Stomach smooth muscle (tissue), 2 donors: ENCODE measurements around the gene CARD11.
"Not testable (repeated sequence)": the region's sequence is repeated elsewhere in the genome, so short reads cannot be mapped to it uniquely, and the experiment has no call there.

ENCODE experiments used
- H3K27ac ChIP-seq: one replicate; pipeline ENCODE4 v1.7.0; 2013; ENCODE audit warnings: mild to moderate bottlenecking, low read length, inconsistent platforms
- H3K27me3 ChIP-seq, 2 donors: one replicate each; pipeline ENCODE4 v1.7.0; 2013; ENCODE audit warnings: low read length in 2 of 2; ENCODE audit not compliant: insufficient read depth in 2 of 2, control insufficient read depth in 1 of 2
- H3K36me3 ChIP-seq, 2 donors: one replicate each; pipeline ENCODE4 v1.7.0; 2013; ENCODE audit warnings: low read length in 2 of 2; ENCODE audit not compliant: control insufficient read depth in 2 of 2, insufficient read depth in 2 of 2
- H3K4me1 ChIP-seq: one replicate; pipeline ENCODE4 v1.7.0; 2013; ENCODE audit warnings: low read length; ENCODE audit not compliant: control insufficient read depth, insufficient read depth
- H3K4me3 ChIP-seq, 2 donors: one replicate each; pipeline ENCODE4 v1.7.0; 2013; ENCODE audit warnings: low read length in 2 of 2
- H3K9ac ChIP-seq, 2 donors: one replicate each; pipeline ENCODE4 v1.7.0; 2013; ENCODE audit warnings: low read length in 2 of 2, mild to moderate bottlenecking in 1 of 2
- H3K9me3 ChIP-seq, 2 donors: one replicate each; pipeline ENCODE4 v1.7.0; 2013; ENCODE audit warnings: low read length in 2 of 2; ENCODE audit not compliant: control insufficient read depth in 2 of 2
- donor health status: healthy.
- donor health status: Pancreatic carcinoma.

The CARD11 gene

DNA sequence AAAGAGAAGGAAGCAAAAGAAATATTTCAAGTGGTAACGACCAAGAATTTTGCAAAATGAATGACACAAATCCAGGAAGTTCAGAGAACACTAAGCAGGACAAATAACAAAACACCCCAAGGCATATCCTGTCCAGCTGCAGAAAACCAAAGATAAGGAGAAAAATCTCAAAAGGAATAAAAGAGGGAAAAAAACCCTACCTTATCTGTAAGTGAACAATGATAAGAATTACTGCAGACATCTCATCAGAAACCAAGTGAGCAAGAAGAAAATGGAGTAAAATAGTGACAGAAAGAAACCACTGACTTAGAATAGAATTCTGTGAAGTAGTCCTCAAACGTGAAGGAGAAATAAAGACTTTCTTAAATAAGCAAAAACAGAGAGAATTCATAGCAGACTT is 21.8 kb downstream of the CARD11 start:
- Histone ChIP-seq H3K27me3 (peaks cover 0 to 2% of the 10 kb centered on the region in 2 donors), H3K9me3 (peaks cover 8 to 14% of the 10 kb centered on the region in 2 donors), H3K9ac (no peak overlapping the region), H3K36me3 (no peaks in the 10 kb centered on the region), H3K4me1 (peaks cover 1% of the 10 kb centered on the region), H3K27ac (no peak overlapping the region), H3K4me3 (no peak overlapping the region)

DNA sequence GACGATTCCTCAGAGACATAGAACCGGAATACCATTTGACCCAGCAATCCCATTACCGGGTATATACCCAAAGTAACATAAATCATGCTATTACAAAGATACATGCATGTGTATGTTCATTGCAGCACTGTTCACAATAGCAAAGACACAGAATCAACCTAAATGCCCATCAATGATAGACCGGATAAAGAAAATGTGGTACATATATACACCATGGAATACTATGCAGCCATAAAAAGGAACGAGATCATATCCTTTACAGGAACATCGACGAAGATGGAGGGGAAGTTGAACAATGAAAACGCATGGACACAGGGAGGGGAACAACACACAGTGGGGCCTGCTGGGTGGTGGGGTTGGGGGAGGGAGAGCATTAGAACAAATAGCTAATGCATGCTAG is 22.4 kb downstream of the CARD11 start:
- H3K27me3 ChIP-seq, H3K4me1 ChIP-seq, H3K36me3 ChIP-seq, H3K4me3 ChIP-seq, H3K9ac ChIP-seq, H3K27ac ChIP-seq: not testable (repeated sequence)
- H3K9me3 ChIP-seq: peaks cover 8 to 14% of the 10 kb centered on the region in 2 donors

DNA sequence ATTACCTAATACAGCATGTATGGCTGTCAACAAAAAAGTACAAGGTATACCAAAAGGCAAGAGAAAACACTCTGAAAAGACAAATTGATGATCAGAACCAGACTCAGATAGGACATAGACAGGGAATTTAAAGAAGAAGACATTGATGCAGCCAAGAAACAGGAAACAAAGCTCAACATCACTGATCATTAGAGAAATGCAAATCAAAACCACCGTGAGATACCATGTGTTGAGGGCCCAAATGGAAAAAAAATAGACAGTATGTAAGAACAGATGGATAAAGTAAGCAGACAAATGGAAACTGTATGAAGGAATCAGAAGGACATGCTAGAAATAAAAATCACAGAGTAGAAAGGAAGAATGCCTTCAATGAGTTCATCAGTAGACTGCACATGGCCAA is 23.3 kb downstream of the CARD11 start:
- no peak overlapping the region for H3K9ac ChIP-seq
- peaks cover 0 to 2% of the 10 kb centered on the region in 2 donors for H3K27me3 ChIP-seq
- no peaks in the 10 kb centered on the region for H3K4me1 ChIP-seq
- no peaks in the 10 kb centered on the region for H3K36me3 ChIP-seq
- peaks cover 8 to 10% of the 10 kb centered on the region in 2 donors for H3K9me3 ChIP-seq
- no peak overlapping the region for H3K4me3 ChIP-seq
- H3K27ac ChIP-seq: no peak overlapping the region

DNA sequence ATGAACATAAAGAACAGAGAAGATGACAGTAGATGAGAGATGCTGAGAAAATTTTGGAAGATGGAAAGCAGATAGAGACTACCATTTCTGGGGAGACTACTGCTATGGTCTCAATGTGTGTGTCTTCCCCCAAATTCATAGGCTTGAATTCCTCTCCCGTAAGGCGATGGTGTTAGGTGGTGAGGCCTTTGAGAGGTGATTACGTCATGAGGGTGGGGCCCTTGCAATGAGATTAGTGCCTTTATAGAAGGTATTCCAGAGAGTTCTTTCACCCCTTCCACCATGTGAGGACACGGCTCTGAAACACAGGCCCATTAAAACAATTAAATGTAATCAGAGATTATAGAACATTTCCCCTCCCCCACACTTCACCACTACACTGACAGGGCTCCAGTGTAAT is 23.9 kb downstream of the CARD11 start:
- Histone ChIP-seq H3K9me3 (peaks cover 6 to 8% of the 10 kb centered on the region in 2 donors), H3K36me3 (no peaks in the 10 kb centered on the region), H3K4me1 (no peaks in the 10 kb centered on the region), H3K27me3 (peaks cover 0 to 2% of the 10 kb centered on the region in 2 donors), H3K4me3 (no peak overlapping the region), H3K27ac (no peak overlapping the region), H3K9ac (no peak overlapping the region)

DNA sequence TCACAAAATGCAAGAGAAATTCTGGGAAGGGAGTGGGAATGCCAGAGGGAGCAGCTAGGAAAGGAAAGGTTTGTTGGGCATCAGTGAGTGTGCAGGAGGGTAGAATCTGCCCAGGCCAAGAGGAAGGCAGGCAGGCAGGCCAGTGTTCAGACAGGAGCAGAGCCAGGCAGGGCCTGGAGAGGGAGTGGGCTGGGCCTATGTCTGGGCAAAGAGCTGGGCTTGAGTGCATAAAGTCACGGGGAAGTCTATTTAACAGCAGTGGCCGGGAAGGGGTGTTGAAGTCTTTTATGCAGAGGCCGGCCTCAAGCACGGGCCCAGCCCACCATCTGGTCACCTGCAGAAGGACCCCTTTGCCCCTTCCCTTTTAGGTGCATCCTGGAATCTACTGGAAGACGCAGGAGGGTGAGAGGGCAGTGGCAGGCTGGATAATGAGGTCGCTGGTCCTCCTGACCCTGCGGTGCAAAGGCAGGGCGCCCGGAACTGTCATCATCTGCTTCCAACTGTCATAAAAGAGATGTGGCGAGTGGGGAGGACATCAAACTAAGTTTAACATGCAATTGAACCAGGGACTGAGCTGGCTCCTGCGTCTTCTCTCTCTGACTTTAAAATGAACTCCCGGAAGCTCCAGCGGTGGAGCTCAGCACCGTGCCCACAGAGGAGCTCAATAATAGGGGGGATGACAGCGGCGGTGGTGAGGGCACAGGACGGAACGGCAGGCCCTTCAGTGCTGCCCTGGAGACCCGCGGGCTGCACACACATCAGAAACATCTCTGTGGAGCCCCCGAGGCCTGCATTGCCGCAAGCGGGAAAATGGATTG is 29.5 kb downstream of the CARD11 start:
- Histone ChIP-seq H3K27ac (no peak overlapping the region), H3K9me3 (peaks cover 0 to 6% of the 10 kb centered on the region in 2 donors), H3K4me3 (no peak overlapping the region), H3K4me1 (no peaks in the 10 kb centered on the region), H3K9ac (no peak overlapping the region), H3K36me3 (no peaks in the 10 kb centered on the region), H3K27me3 (peaks cover 0 to 2% of the 10 kb centered on the region in 2 donors)

DNA sequence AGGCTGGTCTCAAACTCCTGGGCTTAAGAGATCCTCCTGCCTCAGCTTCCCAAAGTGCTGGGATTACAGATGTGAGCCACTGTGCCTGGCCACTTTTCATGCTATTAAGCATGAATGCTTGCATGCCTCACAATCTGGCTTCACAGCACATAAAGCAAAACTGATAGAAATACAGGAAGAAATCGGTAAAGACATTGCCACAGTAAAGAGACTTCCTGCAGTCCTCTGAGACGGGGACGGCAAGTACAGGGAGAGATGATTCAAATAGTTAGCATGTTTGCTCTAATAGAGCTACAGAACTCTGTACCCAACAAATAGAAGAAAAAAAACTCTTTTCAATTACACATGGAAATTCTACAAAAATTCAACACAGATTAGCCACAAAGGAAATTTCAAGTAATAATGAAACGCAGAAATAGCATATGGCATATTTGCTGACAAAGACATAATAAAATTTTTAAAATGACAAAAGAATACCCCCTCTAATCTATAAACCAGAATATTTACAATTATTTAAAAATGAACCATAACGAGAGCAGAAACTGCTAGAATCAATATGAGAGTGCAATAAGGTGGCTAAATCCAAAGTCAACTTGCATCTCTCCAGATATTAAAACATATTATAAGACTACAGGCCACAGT is 32.3 kb downstream of the CARD11 start:
- H3K27me3 ChIP-seq: no peaks in the 10 kb centered on the region
- no peak overlapping the region for H3K9ac ChIP-seq
- peaks cover 2 to 6% of the 10 kb centered on the region in 2 donors for H3K9me3 ChIP-seq
- no peaks in the 10 kb centered on the region for H3K36me3 ChIP-seq
- H3K4me3 ChIP-seq: no peak overlapping the region
- H3K4me1 ChIP-seq: no peaks in the 10 kb centered on the region
- H3K27ac ChIP-seq: no peak overlapping the region

DNA sequence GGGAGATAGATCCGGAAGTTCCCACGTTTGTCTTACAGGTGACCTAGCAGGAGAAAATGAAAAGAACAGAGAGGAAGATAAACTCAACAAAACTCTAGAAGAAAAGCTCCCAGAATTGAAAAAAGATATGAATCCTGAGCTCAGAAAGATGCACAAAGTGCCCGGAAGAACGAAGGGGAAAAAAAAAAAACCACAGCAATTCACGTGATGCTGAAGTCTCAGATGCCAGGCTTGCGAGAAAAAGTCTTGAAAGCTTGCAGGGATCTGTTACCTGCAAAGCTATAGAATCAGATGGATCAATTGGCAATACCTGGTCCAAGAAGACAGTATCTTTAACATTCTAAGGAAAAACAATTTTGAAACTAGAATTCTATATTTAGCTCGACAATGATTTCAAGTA is 33.5 kb downstream of the CARD11 start:
- Histone ChIP-seq H3K27ac (no peak overlapping the region), H3K9me3 (peaks cover 2 to 6% of the 10 kb centered on the region in 2 donors), H3K9ac (no peak overlapping the region), H3K4me3 (no peak overlapping the region), H3K36me3 (no peaks in the 10 kb centered on the region), H3K4me1 (no peaks in the 10 kb centered on the region), H3K27me3 (no peaks in the 10 kb centered on the region)

DNA sequence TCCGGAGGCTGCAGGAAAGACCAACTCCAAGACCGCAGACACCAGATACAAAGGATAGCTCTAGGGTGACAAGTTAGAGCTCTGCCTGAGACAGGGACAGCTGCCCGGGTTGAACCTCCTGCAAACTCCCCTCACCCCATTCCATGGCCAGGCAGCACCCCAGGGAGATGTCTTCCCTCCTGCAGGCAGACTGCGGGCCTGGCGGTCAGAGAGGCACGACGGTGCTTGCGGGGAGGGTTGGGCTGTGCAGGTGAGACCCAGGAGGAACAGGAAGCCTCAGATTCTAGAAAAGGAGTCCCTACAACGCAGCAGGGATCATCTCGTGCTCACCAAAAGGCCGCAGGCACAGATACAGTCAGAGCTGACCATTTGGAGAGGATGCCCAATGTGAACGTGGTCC is 34.6 kb downstream of the CARD11 start:
- Histone ChIP-seq H3K4me1 (no peaks in the 10 kb centered on the region), H3K9me3 (peaks cover 2 to 6% of the 10 kb centered on the region in 2 donors), H3K36me3 (no peaks in the 10 kb centered on the region), H3K27ac (no peak overlapping the region), H3K27me3 (no peaks in the 10 kb centered on the region), H3K4me3 (no peak overlapping the region), H3K9ac (no peak overlapping the region)

DNA sequence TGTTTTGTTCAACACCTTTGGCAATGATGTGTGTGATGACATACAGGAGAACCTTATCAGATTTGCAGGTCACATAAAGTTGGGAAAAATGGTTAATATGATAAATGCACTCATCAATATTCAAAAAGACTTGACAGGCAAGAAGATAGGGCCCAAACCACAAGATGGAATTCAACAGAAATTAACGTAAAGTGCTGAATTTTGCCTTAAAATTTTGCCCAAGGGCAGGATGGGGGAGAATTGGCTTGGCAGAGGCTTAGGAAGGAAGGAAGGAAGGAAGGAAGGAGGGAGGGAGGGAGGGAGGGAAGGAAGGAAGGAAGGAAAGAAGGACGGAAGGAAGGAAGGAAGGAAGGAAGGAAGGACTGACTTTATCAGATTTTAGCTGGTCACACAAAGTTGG is 35.3 kb downstream of the CARD11 start:
- no peak overlapping the region for H3K9ac ChIP-seq
- no peaks in the 10 kb centered on the region for H3K27me3 ChIP-seq
- no peaks in the 10 kb centered on the region for H3K4me1 ChIP-seq
- H3K36me3 ChIP-seq: no peaks in the 10 kb centered on the region
- H3K9me3 ChIP-seq: peaks cover 2 to 6% of the 10 kb centered on the region in 2 donors
- no peak overlapping the region for H3K27ac ChIP-seq
- H3K4me3 ChIP-seq: no peak overlapping the region

DNA sequence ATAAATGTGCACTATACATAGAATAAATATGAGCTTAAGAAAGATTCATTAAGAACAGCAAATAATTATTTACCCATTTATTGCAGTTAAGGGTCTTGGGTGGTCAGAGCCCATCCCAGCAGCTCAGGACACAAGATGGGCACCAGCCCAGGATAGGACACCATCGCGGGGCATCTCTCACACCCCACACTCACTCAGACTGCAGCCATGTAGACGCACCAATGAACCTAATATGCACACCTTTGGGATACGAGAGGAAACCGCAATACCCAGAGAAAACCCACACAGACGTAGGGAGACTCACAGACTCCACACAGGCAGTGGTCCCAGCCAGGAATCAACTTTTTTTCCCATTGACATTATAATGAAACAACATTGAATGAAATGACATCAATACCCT is 36.0 kb downstream of the CARD11 start:
- Histone ChIP-seq H3K27me3 (no peaks in the 10 kb centered on the region), H3K36me3 (no peaks in the 10 kb centered on the region), H3K4me3 (no peak overlapping the region), H3K4me1 (no peaks in the 10 kb centered on the region), H3K27ac (no peak overlapping the region), H3K9ac (no peak overlapping the region), H3K9me3 (peaks cover under 1 to 2% of the 10 kb centered on the region in 2 donors)

DNA sequence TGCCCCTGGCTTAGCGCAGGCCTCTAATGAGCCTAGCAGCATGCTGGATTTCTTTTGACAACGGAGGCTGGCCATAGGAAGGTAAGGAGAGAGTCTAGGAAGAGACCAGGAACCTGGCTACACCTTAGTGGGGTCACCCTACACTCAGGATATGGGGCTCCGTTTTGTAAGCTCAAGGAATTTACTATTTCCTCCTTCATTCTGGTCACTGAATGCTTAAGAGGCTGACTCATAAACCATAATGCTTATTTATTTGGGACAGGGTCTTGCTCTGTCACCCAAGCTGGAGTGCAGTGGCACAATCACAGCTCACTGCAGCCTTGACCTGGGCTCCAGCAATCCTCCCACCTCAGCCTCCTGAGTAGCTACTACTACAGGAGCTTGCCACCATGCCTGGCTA is 38.4 kb downstream of the CARD11 start:
- H3K36me3 ChIP-seq: no peaks in the 10 kb centered on the region
- H3K4me3 ChIP-seq: no peak overlapping the region
- peaks cover 0 to 2% of the 10 kb centered on the region in 2 donors for H3K9me3 ChIP-seq
- H3K4me1 ChIP-seq: no peaks in the 10 kb centered on the region
- no peak overlapping the region for H3K9ac ChIP-seq
- H3K27ac ChIP-seq: no peak overlapping the region
- no peaks in the 10 kb centered on the region for H3K27me3 ChIP-seq
